ENCODE data around the gene MPZL2. TPM values are rescaled to one million over a fixed set of nuclear protein-coding genes. Genes with fewer than 3 reads are reported as not detected.

Gene MPZL2
- total RNA-seq = 10 to 100 TPM in 4 of 6 donors, 1 to 10 TPM in 2; 6.0 to 20.7 (median 13.8) TPM
- polyA plus RNA-seq = 10 to 100 TPM in 1 of 2 donors, 1 to 10 TPM in 1; 8.1 to 15.6 TPM

DNA sequence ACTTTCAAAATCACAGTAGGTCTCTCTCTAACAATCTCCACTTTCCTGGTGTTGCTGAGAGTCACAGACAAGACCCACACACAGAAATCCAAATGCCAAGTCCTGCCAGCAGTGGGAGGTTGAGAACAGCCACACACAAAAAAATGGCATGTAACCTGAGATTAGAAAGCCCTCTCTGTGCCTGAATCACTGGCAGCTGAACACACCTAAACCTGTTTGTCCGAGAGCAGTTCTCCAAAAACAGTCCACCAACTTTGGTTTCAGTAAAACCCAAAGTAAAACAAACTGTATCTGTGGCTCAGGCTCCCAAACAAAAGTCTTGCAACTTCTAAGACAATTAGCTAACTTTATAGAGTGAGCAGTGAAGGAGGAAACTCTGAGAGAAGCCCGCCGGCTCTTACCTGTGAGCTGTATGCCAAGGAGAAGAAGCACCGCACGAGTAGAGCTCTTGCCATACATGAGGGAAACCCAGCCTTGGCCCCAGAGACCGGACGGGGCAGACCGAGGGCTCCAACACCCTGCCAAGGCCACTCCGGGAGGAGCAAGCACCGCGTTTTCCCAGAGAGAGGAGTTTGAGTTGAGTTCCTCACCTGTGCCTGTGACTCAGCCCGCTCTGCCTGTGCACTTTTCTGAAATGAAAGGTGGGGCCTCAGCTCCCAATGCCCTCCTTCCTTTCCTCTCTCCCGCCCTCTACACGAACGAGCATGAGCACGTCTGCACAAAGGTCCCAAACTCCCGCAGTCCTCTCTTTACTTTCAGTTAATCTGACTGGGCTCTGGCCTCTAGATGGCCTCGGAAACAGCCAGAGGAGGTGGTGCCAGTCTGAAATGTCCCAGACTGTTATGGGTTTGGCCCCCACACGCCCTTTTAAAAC, at the start of gene MPZL2:
MPZL2 (minus strand) TSS at position 603 of the 874 bp plus-strand sequence; CDS start at position 459, 144 bp downstream.
- Histone ChIP-seq H3K4me3 (peak within 1 kb of the TSS; percentile 15 to 57 (median 27)), H3K36me3 (no peaks in the 10 kb centered on the region), H3K27me3 (no peaks in the 10 kb centered on the region), H3K27ac (peak within 1 kb of the TSS; percentile 56 to 93 (median 87)), H3K4me1 (peaks cover 0 to 17% (median 0%) of the 10 kb centered on the region in 3 donors), H3K9me3 (no peaks in the 10 kb centered on the region)
- TF ChIP-seq, protein P1, sequence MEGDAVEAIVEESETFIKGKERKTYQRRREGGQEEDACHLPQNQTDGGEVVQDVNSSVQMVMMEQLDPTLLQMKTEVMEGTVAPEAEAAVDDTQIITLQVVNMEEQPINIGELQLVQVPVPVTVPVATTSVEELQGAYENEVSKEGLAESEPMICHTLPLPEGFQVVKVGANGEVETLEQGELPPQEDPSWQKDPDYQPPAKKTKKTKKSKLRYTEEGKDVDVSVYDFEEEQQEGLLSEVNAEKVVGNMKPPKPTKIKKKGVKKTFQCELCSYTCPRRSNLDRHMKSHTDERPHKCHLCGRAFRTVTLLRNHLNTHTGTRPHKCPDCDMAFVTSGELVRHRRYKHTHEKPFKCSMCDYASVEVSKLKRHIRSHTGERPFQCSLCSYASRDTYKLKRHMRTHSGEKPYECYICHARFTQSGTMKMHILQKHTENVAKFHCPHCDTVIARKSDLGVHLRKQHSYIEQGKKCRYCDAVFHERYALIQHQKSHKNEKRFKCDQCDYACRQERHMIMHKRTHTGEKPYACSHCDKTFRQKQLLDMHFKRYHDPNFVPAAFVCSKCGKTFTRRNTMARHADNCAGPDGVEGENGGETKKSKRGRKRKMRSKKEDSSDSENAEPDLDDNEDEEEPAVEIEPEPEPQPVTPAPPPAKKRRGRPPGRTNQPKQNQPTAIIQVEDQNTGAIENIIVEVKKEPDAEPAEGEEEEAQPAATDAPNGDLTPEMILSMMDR (IDR thresholded peaks at IDR 0.05) = no peak
- ATAC-seq (peak; percentile 88 to 94 (median 93)), DNase-seq (peak; percentile 76 to 84 (median 78)), FAIRE-seq (no peak)
- intact Hi-C loops (cut with DNase I) = no loop called here
- WGBS, 2 donors = 1 to 2% methylated on average over 19 of the region's 19 CpGs

DNA sequence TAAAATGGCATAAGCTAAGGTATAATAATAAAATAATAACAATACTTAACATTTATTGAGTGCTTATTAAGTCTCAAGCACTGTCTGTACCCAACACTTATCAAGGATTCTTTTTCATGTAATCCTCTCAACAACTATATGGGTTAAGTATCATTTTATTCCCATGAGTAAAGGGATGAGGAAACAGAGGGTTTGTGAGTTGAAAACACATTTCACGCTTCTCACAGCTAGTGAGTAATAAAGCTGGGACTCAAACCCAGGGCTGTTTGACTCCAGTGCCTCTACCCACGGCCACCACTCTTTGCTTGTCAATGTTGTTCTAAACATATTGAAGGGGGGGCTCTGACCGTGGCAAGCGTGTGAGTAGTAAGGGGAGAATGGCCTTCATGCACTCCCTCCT, 49.1 kb upstream of the MPZL2 start:
- TF ChIP-seq, protein P1 (IDR thresholded peaks at IDR 0.05) = no peak
- H3K27me3 ChIP-seq = peaks cover 0 to 7% (median 0%) of the 10 kb centered on the region in 4 donors
- H3K36me3 ChIP-seq = no peaks in the 10 kb centered on the region
- H3K27ac ChIP-seq = no peak overlapping the region
- ATAC-seq = no peak
- FAIRE-seq = no peak
- peaks cover 0 to 11% (median 4%) of the 10 kb centered on the region in 3 donors for H3K4me1 ChIP-seq
- H3K4me3 ChIP-seq = no peak overlapping the region
- DNase-seq = no peak
- 45 to 60% methylated on average over 4 of the region's 4 CpGs for WGBS, 2 donors
- H3K9me3 ChIP-seq = no peaks in the 10 kb centered on the region
- intact Hi-C loops (cut with DNase I) = no loop called here

DNA sequence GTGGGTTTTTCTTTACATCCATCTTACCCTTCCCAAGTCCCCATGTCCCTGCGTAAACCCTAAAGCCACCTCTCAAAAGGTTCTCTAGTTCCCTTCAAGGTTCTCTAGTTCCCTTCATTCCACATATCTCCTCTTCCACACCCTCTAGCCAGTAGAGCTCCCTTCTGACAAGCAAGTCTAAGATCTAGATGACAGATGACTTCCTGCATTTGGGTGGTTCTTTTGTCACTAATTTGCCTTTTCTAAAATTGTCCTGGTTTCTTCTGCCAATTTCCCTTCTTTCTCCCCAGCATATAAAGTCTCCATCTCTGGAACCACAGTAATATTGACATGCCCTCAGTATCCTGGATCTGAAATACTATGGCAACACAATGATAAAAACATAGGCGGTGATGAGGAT, 48.2 kb upstream of the MPZL2 start:
- H3K27me3 ChIP-seq = peaks cover 0 to 7% (median 0%) of the 10 kb centered on the region in 4 donors
- no peaks in the 10 kb centered on the region for H3K36me3 ChIP-seq
- no peak for DNase-seq
- no peak overlapping the region for H3K4me3 ChIP-seq
- FAIRE-seq = no peak
- H3K27ac ChIP-seq = no peak overlapping the region
- peaks cover 0 to 11% (median 4%) of the 10 kb centered on the region in 3 donors for H3K4me1 ChIP-seq
- H3K9me3 ChIP-seq = no peaks in the 10 kb centered on the region
- ATAC-seq = no peak
- intact Hi-C loops (cut with DNase I) = no loop called here
- 86 to 91% methylated on average over 2 of the region's 2 CpGs for WGBS, 2 donors
- TF ChIP-seq, protein P1 (IDR thresholded peaks at IDR 0.05) = no peak

DNA sequence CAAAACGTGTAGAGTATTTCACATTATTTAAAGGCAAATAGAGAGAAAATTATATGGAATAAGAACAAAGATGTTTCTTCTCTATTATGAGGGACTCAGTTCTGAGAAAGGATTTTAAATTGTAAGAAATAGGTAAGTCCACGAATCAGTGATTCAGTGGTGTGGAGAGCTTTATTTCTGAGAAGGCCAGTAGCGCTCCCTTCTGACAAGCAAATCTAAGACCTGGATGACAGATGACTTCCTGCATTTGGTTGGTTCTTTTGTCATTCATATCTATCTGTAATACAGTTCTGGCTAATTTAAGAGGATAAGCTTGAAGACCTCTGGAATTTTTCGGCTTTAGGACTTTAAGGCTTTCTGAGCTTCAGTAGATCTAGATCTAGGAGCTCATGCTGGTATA, 47.4 kb upstream of the MPZL2 start:
- H3K36me3 ChIP-seq = no peaks in the 10 kb centered on the region
- no peak overlapping the region for H3K27ac ChIP-seq
- no peaks in the 10 kb centered on the region for H3K9me3 ChIP-seq
- no peak for DNase-seq
- TF ChIP-seq, protein P1 (IDR thresholded peaks at IDR 0.05) = no peak
- no peak overlapping the region for H3K4me3 ChIP-seq
- FAIRE-seq = no peak
- peaks cover 0 to 11% (median 4%) of the 10 kb centered on the region in 3 donors for H3K4me1 ChIP-seq
- no peak for ATAC-seq
- whole genome bisulfite sequencing, 2 donors = 64 to 65% methylated on average over 4 of the region's 4 CpGs
- intact Hi-C loops (cut with DNase I) = no loop called here
- peaks cover 0 to 7% (median 0%) of the 10 kb centered on the region in 4 donors for H3K27me3 ChIP-seq

All from pancreas (tissue), 10 donors.